Caco-2 (cell line): ENCODE data around the gene ATP23. TPM values are rescaled to one million over a fixed set of nuclear protein-coding genes. Genes with fewer than 3 reads are reported as not detected.
A peak's percentile ranks its signal among the peaks of the same experiment; 100 is the strongest.

Experiments used
- Bru-seq: library from RNA; stranded (reverse); fragments of 400-500 nt; gene quantifications from one replicate; lab custom pipeline; 2021; lab: Mats Ljungman, UMichigan
- BruChase-seq, 2 experiments: library from RNA; stranded (reverse); fragments of 400-500 nt; gene quantifications; one replicate each; lab custom pipeline; 2021; lab: Mats Ljungman, UMichigan
- BruUV-seq: library from RNA; stranded (reverse); fragments of 400-500 nt; replicated peaks from 2 replicates; lab custom pipeline; 2021; lab: Mats Ljungman, UMichigan
- CTCF ChIA-PET: fragments of 300-600 bp; sonication (Branson Sonifier 250); formaldehyde crosslinking; loops from one replicate; lab custom pipeline; 2022; ENCODE audit warnings: antibody characterized with exemption; lab: Charles Lee
- POLR2A ChIA-PET: fragments of 300-600 bp; sonication (Branson Sonifier 250); formaldehyde crosslinking; loops from one replicate; lab custom pipeline; 2022; ENCODE audit warnings: antibody characterized with exemption; lab: Charles Lee
- DNase-seq, 2 experiments: peaks; one replicate each; pipeline versions ENCODE4 v3.0.0 to v3.0.0-alpha.2; 2020 to 2022
- H3K27me3 ChIP-seq: replicated peaks from 2 replicates; pipeline ENCODE4 v1.6.0; 2011; ENCODE audit warnings: low read length; ENCODE audit not compliant: control insufficient read depth, insufficient read depth
- H3K36me3 ChIP-seq: 2 replicates; pipeline ENCODE4 v1.5.1; 2011; ENCODE audit warnings: low read length; ENCODE audit not compliant: control insufficient read depth, insufficient read depth
- H3K4me1 ChIP-seq: fragments of 250-450 bp; sonication (Bioruptor Pico); 2 replicates; pipeline ENCODE4 v1.5.1; 2020; ENCODE audit warnings: mild to moderate bottlenecking
- H3K4me3 ChIP-seq: 2 replicates; pipeline ENCODE4 v1.5.1; 2011; ENCODE audit warnings: low read depth, mild to moderate bottlenecking, control low read depth, low read length
- H3K9me3 ChIP-seq: fragments of 250-450 bp; sonication (Bioruptor Pico); 2 replicates; pipeline ENCODE4 v1.5.1; 2020; ENCODE audit warnings: mild to moderate bottlenecking, moderate library complexity
- H3K27ac Mint-ChIP-seq: one replicate; pipeline ENCODE4 v1.8.0; 2022; ENCODE audit warnings: mixed read lengths; ENCODE audit not compliant: unreplicated experiment
- H3K27me3 Mint-ChIP-seq: one replicate; pipeline ENCODE4 v1.8.0; 2022; ENCODE audit warnings: mixed read lengths; ENCODE audit not compliant: insufficient read depth, unreplicated experiment
- H3K36me3 Mint-ChIP-seq: one replicate; pipeline ENCODE4 v1.8.0; 2022; ENCODE audit warnings: mild to moderate bottlenecking, mixed read lengths; ENCODE audit not compliant: insufficient read depth, unreplicated experiment
- H3K4me1 Mint-ChIP-seq: one replicate; pipeline ENCODE4 v1.8.0; 2022; ENCODE audit warnings: low read depth, mixed read lengths; ENCODE audit not compliant: unreplicated experiment
- H3K4me3 Mint-ChIP-seq: one replicate; pipeline ENCODE4 v1.8.0; 2022; ENCODE audit warnings: mild to moderate bottlenecking, moderate library complexity, mixed read lengths; ENCODE audit not compliant: unreplicated experiment
- H3K9me3 Mint-ChIP-seq: one replicate; pipeline ENCODE4 v1.8.0; 2022; ENCODE audit warnings: mixed read lengths; ENCODE audit not compliant: unreplicated experiment
- intact Hi-C: fragments of 100-400 bp; cut with micrococcal nuclease; formaldehyde crosslinking; loops from one replicate; pipeline ENCODE4 v1.10.0; 2022; ENCODE audit not compliant: unreplicated experiment
- long read RNA-seq: library from polyadenylated mRNA; stranded (forward); transcript quantifications from one replicate; pipeline ENCODE4 v2.0.0, GENCODE V29; 2022
- total RNA-seq: library from RNA; stranded (reverse); gene quantifications from 2 replicates; pipeline ENCODE4 v1.2.3, GENCODE V29; 2022
- TF ChIP-seq, protein P1 (sequence below), 2 experiments: fragments of 200-600 bp in 1 of 2; IDR thresholded peaks; 1 replicate in 1 of 2; 2 replicates in 1 of 2; pipeline versions ENCODE4 v1.5.1 to v1.8.0; 2011 to 2022; ENCODE audit warnings: antibody characterized with exemption in 1 of 2, control low read depth in 1 of 2, inconsistent platforms in 1 of 2, low read depth in 1 of 2, low read length in 1 of 2, mild to moderate bottlenecking in 1 of 2, moderate library complexity in 1 of 2; ENCODE audit not compliant: insufficient read depth in 1 of 2, severe bottlenecking in 1 of 2, unreplicated experiment in 1 of 2

Gene ATP23
- total RNA-seq = 6.1 and 6.6 TPM in 2 replicates
- Bru-seq, nascent RNA = percentile 57 among the genes with signal in this experiment
- percentile 50 among the genes with signal in this experiment for BruChase-seq, experiment 1, labeled RNA remaining after a 2-hour chase
- BruChase-seq, experiment 2, labeled RNA remaining after a 6-hour chase = percentile 50 among the genes with signal in this experiment
- long read RNA-seq, transcript ATP23-201 (6 exons, 1,245 nt) = major isoform, 22 of 28 reads
- long read RNA-seq, partial matches to known transcripts = 1 of 28 reads
- long read RNA-seq, other reads (novel, unspliced or antisense) = 4 of 28 reads

GRCh38 chr12:57941165-57941894 lies at the start of gene ATP23:
Gene ATP23, plus strand, starts transcription at chr12:57941567. Its CDS starts 135 bp downstream, at chr12:57941702.
- Histone ChIP-seq H3K27me3 (no peaks in the 10 kb centered on the region), H3K9me3 (no peaks in the 10 kb centered on the region), H3K4me3 (peak within 1 kb of the TSS; percentile 53), H3K4me1 (no peaks in the 10 kb centered on the region; the same call in 1 of the 2 replicates), H3K36me3 (no peaks in the 10 kb centered on the region)
- Mint-ChIP-seq H3K36me3 (no peaks in the 10 kb centered on the region), H3K4me3 (peak within 1 kb of the TSS; percentile 97), H3K4me1 (peaks cover 8% of the 10 kb centered on the region), H3K9me3 (no peaks in the 10 kb centered on the region), H3K27ac (peak within 1 kb of the TSS; percentile 91), H3K27me3 (peaks cover 3% of the 10 kb centered on the region)
- no TSS peak for BruUV-seq
- POLR2A ChIA-PET = interaction anchor here (0.7 to 1.3 kb wide), 6 partner anchors 12 to 971 kb away, joined by 3 to 10 read pairs (median 3); partner anchors contain the start of genes EEF1AKMT3 and METTL1
- TF ChIP-seq, protein P1, sequence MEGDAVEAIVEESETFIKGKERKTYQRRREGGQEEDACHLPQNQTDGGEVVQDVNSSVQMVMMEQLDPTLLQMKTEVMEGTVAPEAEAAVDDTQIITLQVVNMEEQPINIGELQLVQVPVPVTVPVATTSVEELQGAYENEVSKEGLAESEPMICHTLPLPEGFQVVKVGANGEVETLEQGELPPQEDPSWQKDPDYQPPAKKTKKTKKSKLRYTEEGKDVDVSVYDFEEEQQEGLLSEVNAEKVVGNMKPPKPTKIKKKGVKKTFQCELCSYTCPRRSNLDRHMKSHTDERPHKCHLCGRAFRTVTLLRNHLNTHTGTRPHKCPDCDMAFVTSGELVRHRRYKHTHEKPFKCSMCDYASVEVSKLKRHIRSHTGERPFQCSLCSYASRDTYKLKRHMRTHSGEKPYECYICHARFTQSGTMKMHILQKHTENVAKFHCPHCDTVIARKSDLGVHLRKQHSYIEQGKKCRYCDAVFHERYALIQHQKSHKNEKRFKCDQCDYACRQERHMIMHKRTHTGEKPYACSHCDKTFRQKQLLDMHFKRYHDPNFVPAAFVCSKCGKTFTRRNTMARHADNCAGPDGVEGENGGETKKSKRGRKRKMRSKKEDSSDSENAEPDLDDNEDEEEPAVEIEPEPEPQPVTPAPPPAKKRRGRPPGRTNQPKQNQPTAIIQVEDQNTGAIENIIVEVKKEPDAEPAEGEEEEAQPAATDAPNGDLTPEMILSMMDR (IDR thresholded peaks at IDR 0.05; ENCODE audit: insufficient read depth in 1 of 2, low read depth in 1 of 2, low read length in 1 of 2, severe bottlenecking in 1 of 2, unreplicated experiment in 1 of 2) = no peak
- CTCF ChIA-PET = interaction anchor here (0.6 to 1.3 kb wide), 4 partner anchors 44 to 1967 kb away, joined by 3 to 7 read pairs (median 4); no protein-coding TSS in a partner anchor
- DNase-seq = peak; percentile 95
- intact Hi-C loops = no loop called here

GRCh38 chr12:57892232-57892972 lies 49.0 kb upstream of the ATP23 start:
- Mint-ChIP-seq H3K4me3 (no peak overlapping the region), H3K27me3 (no peaks in the 10 kb centered on the region), H3K27ac (no peak overlapping the region), H3K9me3 (no peaks in the 10 kb centered on the region), H3K36me3 (no peaks in the 10 kb centered on the region), H3K4me1 (peaks cover 12% of the 10 kb centered on the region)
- TF ChIP-seq, protein P1 (IDR thresholded peaks at IDR 0.05; ENCODE audit: insufficient read depth in 1 of 2, low read depth in 1 of 2, low read length in 1 of 2, severe bottlenecking in 1 of 2, unreplicated experiment in 1 of 2) = no peak
- peaks cover 10% of the 10 kb centered on the region; the same call in 1 of the 2 replicates for H3K4me1 ChIP-seq
- CTCF ChIA-PET = no interaction called here
- DNase-seq = no peak
- no peaks in the 10 kb centered on the region for H3K27me3 ChIP-seq
- H3K4me3 ChIP-seq = no peak overlapping the region
- no peaks in the 10 kb centered on the region for H3K9me3 ChIP-seq
- intact Hi-C loops = no loop called here
- BruUV-seq = no TSS peak
- POLR2A ChIA-PET = no interaction called here
- H3K36me3 ChIP-seq = no peaks in the 10 kb centered on the region
